ENCODE measurements around the gene WDR82.
A peak's percentile ranks its signal among the peaks of the same experiment; 100 is the strongest.

WDR82 gene

DNA sequence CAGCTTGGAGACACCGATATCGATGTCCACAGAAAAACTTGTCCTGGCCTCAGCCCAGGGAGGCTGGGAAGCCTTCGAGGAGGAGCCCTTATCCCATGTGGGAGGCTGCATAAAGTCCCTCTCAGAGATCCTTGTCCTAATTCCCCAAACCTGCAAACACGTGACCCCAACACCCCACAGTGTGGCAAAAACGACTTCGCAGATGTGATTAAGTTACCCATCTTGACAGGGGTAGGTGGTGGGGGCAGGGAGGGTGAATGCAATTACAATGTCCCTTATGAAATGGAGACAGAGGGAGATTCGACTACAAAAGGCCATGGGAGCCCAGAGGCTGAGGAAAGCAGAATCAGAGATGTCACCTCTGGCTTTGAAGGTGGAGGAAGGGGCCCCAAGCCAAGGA lies 50.7 kb downstream of the WDR82 start:
- H3K4me1 Mint-ChIP-seq, result peaks cover 51 to 78% of the 10 kb centered on the region in 2 donors

DNA sequence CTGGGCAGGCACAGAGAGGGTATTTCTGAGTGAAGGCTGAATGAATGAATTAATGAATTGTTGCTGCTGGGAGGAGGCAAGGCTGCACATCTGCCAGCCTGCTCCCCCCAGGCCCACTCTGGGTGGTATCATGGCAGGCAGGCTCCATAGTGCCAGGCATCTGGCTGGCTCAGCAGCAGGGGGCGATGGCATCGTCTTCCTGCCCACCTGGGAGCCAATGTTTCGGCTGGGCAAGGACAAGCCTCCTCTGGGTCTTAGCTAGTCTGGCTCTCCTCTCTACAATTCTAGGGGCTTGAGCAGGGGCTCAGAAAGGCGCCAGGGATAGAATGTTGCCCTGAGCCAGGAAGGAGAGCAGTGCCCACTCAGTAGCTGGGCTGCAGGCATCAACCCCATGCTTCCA lies 51.3 kb downstream of the WDR82 start:
- H3K27ac Mint-ChIP-seq, result peak overlapping the region; percentile 94
- H3K4me3 Mint-ChIP-seq, result no peak overlapping the region

More for the DNA sequence above, 50.7 kb downstream of the WDR82 start:
- no peak overlapping the region for H3K27ac Mint-ChIP-seq
- DNase-seq (no peak), ATAC-seq (replicated peaks) (no peak)
- no peak overlapping the region for H3K4me3 Mint-ChIP-seq
- no peaks in the 10 kb centered on the region for H3K27me3 Mint-ChIP-seq
- peaks cover 44 to 59% of the 10 kb centered on the region in 2 donors for H3K36me3 Mint-ChIP-seq
- H3K9me3 Mint-ChIP-seq, result no peaks in the 10 kb centered on the region

DNA sequence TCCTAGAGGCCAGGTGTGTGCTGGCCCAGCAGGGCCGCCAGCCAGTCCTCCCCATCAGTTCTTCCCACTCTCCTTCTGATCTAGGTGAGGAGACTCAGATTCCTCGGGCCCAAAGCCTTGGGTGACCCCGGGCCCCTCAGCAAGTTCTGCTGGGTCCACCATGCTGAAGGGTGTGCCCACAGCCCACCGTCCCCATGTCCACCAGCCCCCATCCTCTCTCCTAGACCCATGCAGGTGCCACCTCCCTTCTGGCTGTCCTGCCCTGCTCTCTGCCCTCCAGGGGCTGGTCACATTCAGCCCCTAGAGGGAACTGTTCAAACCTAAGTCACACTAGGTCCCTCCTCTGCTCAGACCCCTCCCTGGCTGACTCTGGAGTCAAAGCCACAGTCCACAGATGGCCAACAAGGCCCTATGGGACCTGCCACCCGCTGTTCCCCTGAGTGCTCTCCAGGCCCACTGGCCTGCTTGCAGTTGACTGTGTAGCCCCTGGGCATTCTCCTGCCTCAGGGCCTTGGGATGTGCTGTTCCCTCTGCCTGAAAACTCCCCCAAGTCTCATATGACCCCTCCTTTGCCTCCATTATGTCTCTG lies 52.1 kb downstream of the WDR82 start:
- ATAC-seq (replicated peaks), result peak; percentile 17 to 19
- no peak for DNase-seq
- peaks cover 48 to 61% of the 10 kb centered on the region in 2 donors for H3K36me3 Mint-ChIP-seq
- H3K4me1 Mint-ChIP-seq, result peaks cover 43 to 73% of the 10 kb centered on the region in 2 donors
- H3K27ac Mint-ChIP-seq, result peak overlapping the region; percentile 94
- H3K9me3 Mint-ChIP-seq, result no peaks in the 10 kb centered on the region
- H3K27me3 Mint-ChIP-seq, result no peaks in the 10 kb centered on the region
- H3K4me3 Mint-ChIP-seq, result peak overlapping the region; percentile 84 to 94

More for the DNA sequence above, 51.3 kb downstream of the WDR82 start:
- Mint-ChIP-seq H3K4me1 (peaks cover 47 to 78% of the 10 kb centered on the region in 2 donors), H3K27me3 (no peaks in the 10 kb centered on the region), H3K9me3 (no peaks in the 10 kb centered on the region), H3K36me3 (peaks cover 46 to 60% of the 10 kb centered on the region in 2 donors)
- DNase-seq (no peak), ATAC-seq (replicated peaks) (no peak)

- H3K27me3 Mint-ChIP-seq, result no peaks in the 10 kb centered on the region
- H3K27ac Mint-ChIP-seq, result peak within 1 kb of the TSS; percentile 94
- H3K9me3 Mint-ChIP-seq, result no peaks in the 10 kb centered on the region
- ATAC-seq (replicated peaks) (peak; percentile 94), DNase-seq (peak; percentile 85)
- peaks cover 46 to 61% of the 10 kb centered on the region in 2 donors for H3K36me3 Mint-ChIP-seq
- H3K4me3 Mint-ChIP-seq, result peak within 1 kb of the TSS; percentile 84 to 94
- peaks cover 45 to 75% of the 10 kb centered on the region in 2 donors for H3K4me1 Mint-ChIP-seq
These were observed 52.8 kb downstream of the WDR82 start, which contains the start of gene TLR9 for GRCh38 chr3:52225452-52226228. Gene TLR9, minus strand, starts transcription at chr3:52225645. Its CDS starts 116 bp downstream, at chr3:52225529.

DNA sequence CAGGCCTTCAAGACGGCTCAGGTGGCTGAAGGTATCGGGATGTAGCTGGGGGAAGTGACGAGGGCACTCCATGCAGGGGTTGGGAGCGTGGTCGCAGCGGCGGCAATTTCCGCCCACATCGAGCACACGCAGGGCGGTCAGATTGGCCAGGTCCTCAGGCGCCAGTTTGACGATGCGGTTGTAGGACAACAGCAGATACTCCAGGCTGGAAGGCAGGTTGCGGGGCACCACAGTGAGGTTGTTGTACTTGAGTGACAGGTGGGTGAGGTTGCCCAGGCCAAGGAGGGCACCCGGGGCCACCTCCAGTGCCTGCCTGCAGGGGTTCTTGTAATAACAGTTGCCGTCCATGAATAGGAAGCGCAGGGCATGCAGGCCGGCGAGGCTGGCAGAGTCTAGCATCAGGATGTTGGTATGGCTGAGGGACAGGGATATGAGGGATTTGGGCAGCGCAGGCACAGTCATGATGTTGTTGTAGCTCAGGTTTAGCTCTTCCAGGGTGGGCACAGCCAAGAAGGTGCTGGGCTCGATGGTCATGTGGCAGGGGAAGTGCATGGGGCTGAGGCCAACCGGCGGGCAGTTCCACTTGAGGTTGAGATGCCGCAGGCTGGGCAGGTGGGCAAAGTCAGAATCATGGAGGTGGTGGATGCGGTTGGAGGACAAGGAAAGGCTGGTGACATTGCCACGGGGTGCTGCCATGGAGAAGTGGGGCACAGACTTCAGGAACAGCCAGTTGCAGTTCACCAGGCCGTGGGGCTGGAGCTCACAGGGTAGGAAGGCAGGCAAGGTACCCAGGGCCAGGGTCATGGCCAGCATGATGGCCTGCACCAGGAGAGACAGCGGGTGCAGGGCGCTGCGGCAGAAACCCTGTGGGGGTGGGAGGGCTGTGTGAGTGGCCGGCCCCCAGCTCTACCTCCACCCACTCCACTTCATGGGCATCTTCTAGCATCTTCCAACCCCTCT lies 54.7 kb downstream of the WDR82 start:
- ATAC-seq (replicated peaks) (no peak), DNase-seq (no peak)
- no peaks in the 10 kb centered on the region for H3K27me3 Mint-ChIP-seq
- no peaks in the 10 kb centered on the region for H3K9me3 Mint-ChIP-seq
- peaks cover 30 to 48% of the 10 kb centered on the region in 2 donors for H3K36me3 Mint-ChIP-seq
- peak overlapping the region; percentile 84 to 94 for H3K4me3 Mint-ChIP-seq
- peaks cover 50 to 88% of the 10 kb centered on the region in 2 donors for H3K4me1 Mint-ChIP-seq
- peak overlapping the region; percentile 94 for H3K27ac Mint-ChIP-seq

DNA sequence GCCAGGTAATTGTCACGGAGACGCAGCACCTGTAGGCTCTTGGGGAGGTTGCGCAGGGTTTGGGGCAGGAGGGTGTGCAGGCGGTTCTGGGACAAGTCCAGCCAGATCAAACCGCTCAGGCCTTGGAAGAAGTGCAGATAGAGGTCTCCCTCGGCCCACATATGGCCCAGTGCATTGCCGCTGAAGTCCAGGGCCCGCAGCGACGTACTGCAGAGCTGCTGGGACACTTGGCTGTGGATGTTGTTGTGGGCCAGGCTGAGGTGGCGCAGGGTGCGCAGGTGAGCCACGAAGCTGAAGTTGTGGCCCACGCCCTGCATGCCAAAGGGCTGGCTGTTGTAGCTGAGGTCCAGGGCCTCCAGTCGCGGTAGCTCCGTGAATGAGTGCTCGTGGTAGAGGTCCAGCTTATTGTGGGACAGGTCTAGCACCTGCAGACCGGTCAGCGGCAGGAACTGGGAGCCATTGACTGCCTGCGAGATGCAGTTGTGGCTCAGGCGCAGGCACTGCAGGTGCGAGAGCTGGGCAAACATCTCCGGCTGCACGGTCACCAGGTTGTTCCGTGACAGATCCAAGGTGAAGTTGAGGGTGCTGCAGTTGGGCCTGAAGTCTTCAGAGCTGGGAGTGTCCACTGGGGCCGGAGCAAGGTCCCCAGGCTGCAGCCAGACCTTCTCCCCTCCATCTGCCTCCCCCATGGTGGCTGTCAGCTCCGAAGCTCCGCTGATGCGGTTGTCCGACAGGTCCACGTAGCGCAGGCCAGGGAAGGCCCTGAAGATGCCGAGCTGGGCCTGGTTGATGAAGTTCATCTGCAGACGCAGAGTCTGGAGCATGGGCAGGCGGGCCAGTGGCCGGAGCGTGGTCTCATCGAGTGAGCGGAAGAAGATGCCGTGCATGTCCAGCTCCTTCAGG lies 55.9 kb downstream of the WDR82 start:
- no peak for ATAC-seq (replicated peaks)
- peak overlapping the region; percentile 84 to 94 for H3K4me3 Mint-ChIP-seq

GRCh38 chr3:52221563-52222318 lies 56.7 kb downstream of the WDR82 start:
- Mint-ChIP-seq H3K27ac (peak overlapping the region; percentile 37), H3K4me3 (no peak overlapping the region), H3K36me3 (peaks cover 28 to 48% of the 10 kb centered on the region in 2 donors), H3K4me1 (peaks cover 58 to 92% of the 10 kb centered on the region in 2 donors), H3K9me3 (no peaks in the 10 kb centered on the region), H3K27me3 (no peaks in the 10 kb centered on the region)
- no peak for ATAC-seq (replicated peaks)
- no peak for DNase-seq

More for the DNA sequence above, 55.9 kb downstream of the WDR82 start:
- Mint-ChIP-seq H3K4me1 (peaks cover 52 to 92% of the 10 kb centered on the region in 2 donors), H3K27ac (peak overlapping the region; percentile 67), H3K27me3 (no peaks in the 10 kb centered on the region), H3K36me3 (peaks cover 29 to 44% of the 10 kb centered on the region in 2 donors), H3K9me3 (no peaks in the 10 kb centered on the region)
- DNase-seq, result no peak

DNA sequence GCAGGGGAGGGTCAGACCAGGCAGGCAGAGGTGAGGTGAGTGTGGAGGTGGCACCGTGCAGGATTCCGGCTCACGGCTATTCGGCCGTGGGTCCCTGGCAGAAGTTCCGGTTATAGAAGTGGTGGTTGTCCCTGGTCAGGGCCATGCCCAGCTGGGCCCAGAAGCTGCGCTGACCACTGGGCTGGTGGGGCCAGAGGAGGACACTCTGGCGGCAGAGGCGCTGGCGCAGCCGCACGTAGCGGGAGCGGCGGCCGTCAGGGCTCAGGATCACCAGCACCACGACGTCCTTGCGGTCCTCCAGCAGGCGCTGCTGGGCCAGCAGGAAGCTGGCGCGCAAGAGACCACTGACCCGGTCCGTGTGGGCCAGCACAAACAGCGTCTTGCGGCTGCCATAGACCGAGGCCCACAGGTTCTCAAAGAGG lies 57.3 kb downstream of the WDR82 start:
- Mint-ChIP-seq H3K4me3 (no peak overlapping the region), H3K27ac (no peak overlapping the region)
- DNase-seq, result no peak

DNA sequence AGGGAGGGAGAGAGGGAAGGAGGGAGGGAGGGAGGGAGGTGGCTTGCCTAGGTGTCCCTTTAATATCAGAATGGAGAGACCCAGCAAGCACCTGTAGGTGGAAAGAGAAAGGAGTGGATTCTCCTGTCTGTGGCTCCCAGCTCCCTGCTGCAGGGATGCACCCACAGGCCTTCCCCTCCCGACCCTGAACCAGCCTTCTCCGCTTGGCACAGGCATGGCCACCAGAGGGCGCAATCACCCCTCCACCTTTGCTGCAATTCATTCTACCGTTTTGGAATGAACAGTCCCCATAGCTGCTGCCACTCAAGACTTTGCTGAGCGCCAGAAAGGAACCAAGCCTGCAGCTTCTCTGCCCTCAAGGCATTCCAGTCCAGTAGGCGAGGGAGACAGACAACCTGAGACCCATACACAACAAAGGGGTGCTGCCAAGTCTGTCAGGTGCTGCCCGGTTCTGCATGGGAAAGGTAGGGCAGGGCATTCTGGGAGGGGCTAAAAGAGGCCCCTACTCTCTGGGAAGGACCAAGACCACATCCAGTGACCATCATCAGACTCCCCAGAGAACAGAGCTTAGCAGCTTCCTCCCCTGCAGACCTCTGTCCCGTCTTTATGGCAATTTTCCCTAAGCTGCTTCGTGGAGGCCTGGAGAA lies 57.9 kb downstream of the WDR82 start:
- no peaks in the 10 kb centered on the region for H3K27me3 Mint-ChIP-seq
- H3K4me1 Mint-ChIP-seq, result peaks cover 49 to 85% of the 10 kb centered on the region in 2 donors
- ATAC-seq (replicated peaks), result peak; percentile 78 to 79
- H3K4me3 Mint-ChIP-seq, result peak overlapping the region; percentile 10 to 35
- H3K36me3 Mint-ChIP-seq, result peaks cover 37 to 55% of the 10 kb centered on the region in 2 donors
- H3K9me3 Mint-ChIP-seq, result no peaks in the 10 kb centered on the region
- peak; percentile 74 for DNase-seq
- H3K27ac Mint-ChIP-seq, result no peak overlapping the region

More for the DNA sequence above, 57.3 kb downstream of the WDR82 start:
- peaks cover 31 to 52% of the 10 kb centered on the region in 2 donors for H3K36me3 Mint-ChIP-seq
- no peaks in the 10 kb centered on the region for H3K9me3 Mint-ChIP-seq
- no peak for ATAC-seq (replicated peaks)
- peaks cover 55 to 91% of the 10 kb centered on the region in 2 donors for H3K4me1 Mint-ChIP-seq
- no peaks in the 10 kb centered on the region for H3K27me3 Mint-ChIP-seq

- Mint-ChIP-seq H3K4me3 (no peak overlapping the region), H3K9me3 (no peaks in the 10 kb centered on the region), H3K4me1 (peaks cover 40 to 70% of the 10 kb centered on the region in 2 donors), H3K36me3 (peaks cover 49 to 59% of the 10 kb centered on the region in 2 donors), H3K27ac (peak overlapping the region; percentile 42), H3K27me3 (no peaks in the 10 kb centered on the region)
- no peak for DNase-seq
- no peak for ATAC-seq (replicated peaks)
These were observed 59.4 kb downstream of the WDR82 start for GRCh38 chr3:52218937-52219650.

- Mint-ChIP-seq H3K27ac (peak overlapping the region; percentile 31), H3K9me3 (no peaks in the 10 kb centered on the region), H3K36me3 (peaks cover 45 to 58% of the 10 kb centered on the region in 2 donors), H3K4me3 (no peak overlapping the region), H3K27me3 (no peaks in the 10 kb centered on the region), H3K4me1 (peaks cover 36 to 64% of the 10 kb centered on the region in 2 donors)
- no peak for DNase-seq
- no peak for ATAC-seq (replicated peaks)
These were observed 60.0 kb downstream of the WDR82 start for GRCh38 chr3:52218454-52218853.

- H3K4me1 Mint-ChIP-seq, result peaks cover 32 to 60% of the 10 kb centered on the region in 2 donors
- H3K27ac Mint-ChIP-seq, result peak overlapping the region; percentile 31
- no peak for ATAC-seq (replicated peaks)
- no peak for DNase-seq
- H3K4me3 Mint-ChIP-seq, result no peak overlapping the region
- no peaks in the 10 kb centered on the region for H3K27me3 Mint-ChIP-seq
- peaks cover 42 to 56% of the 10 kb centered on the region in 2 donors for H3K36me3 Mint-ChIP-seq
- no peaks in the 10 kb centered on the region for H3K9me3 Mint-ChIP-seq
These were observed 60.4 kb downstream of the WDR82 start for GRCh38 chr3:52218026-52218425.
